Peyer's patch (tissue), 4 donors: ENCODE data around the gene SMYD2.

Experiments
- POLR2A ChIP-seq, 2 donors: fragments of 450-650 bp; IDR thresholded peaks; one replicate each; pipeline ENCODE4 v1.5.1; 2017; ENCODE audit warnings: antibody characterized with exemption in 2 of 2, mild to moderate bottlenecking in 2 of 2, moderate library complexity in 2 of 2
- TF ChIP-seq, protein P1 (sequence below), 6 experiments: fragments of 450-650 bp in 4 of 6; fragments of 200-600 bp in 2 of 6; sonication (generic) in 1 of 6; IDR thresholded peaks; one replicate each; pipeline ENCODE4 v1.5.1; 2017 to 2019; ENCODE audit warnings: antibody characterized with exemption in 6 of 6, mild to moderate bottlenecking in 3 of 6, moderate library complexity in 1 of 6

- TF ChIP-seq, protein P1, sequence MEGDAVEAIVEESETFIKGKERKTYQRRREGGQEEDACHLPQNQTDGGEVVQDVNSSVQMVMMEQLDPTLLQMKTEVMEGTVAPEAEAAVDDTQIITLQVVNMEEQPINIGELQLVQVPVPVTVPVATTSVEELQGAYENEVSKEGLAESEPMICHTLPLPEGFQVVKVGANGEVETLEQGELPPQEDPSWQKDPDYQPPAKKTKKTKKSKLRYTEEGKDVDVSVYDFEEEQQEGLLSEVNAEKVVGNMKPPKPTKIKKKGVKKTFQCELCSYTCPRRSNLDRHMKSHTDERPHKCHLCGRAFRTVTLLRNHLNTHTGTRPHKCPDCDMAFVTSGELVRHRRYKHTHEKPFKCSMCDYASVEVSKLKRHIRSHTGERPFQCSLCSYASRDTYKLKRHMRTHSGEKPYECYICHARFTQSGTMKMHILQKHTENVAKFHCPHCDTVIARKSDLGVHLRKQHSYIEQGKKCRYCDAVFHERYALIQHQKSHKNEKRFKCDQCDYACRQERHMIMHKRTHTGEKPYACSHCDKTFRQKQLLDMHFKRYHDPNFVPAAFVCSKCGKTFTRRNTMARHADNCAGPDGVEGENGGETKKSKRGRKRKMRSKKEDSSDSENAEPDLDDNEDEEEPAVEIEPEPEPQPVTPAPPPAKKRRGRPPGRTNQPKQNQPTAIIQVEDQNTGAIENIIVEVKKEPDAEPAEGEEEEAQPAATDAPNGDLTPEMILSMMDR (IDR thresholded peaks at IDR 0.05): no peak
- TF ChIP-seq POLR2A (IDR thresholded peaks at IDR 0.05): no peak
Measured at GRCh38 chr1:214338212-214338611, 57.3 kb downstream of the SMYD2 start.
